ENCODE measurements around the gene C1QL2. TPM values are rescaled to one million over a fixed set of nuclear protein-coding genes. Genes with fewer than 3 reads are reported as not detected.

Gene C1QL2
- total and polyA plus RNA-seq, 2 experiments from 2014 or later = 0.69 to 0.87 TPM

- H3K27ac Mint-ChIP-seq = no peak overlapping the region
- H3K4me1 Mint-ChIP-seq = peaks cover 8% of the 10 kb centered on the region
- H3K9me3 Mint-ChIP-seq = peaks cover 17% of the 10 kb centered on the region
- DNase-seq (ENCODE audit: low spot score) = peak; percentile 83
- TF ChIP-seq REST (IDR thresholded peaks at IDR 0.05; ENCODE audit: unreplicated experiment) = peak; percentile 96
- no peak for TF ChIP-seq EZH2 (IDR thresholded peaks at IDR 0.05; ENCODE audit: low read depth, unreplicated experiment)
- no peak overlapping the region for H3K4me3 ChIP-seq
- H3K9me2 ChIP-seq (ENCODE audit: insufficient read depth) = peaks cover 18% of the 10 kb centered on the region; the same call in 1 of the 2 replicates
- no peak overlapping the region for H3K27ac ChIP-seq (ENCODE audit: low read depth)
- H3K4me3 Mint-ChIP-seq = no peak overlapping the region
- H3K27me3 ChIP-seq (ENCODE audit: insufficient read depth) = no peaks in the 10 kb centered on the region
- H3K4me2 ChIP-seq = no peak overlapping the region
- H2AFZ ChIP-seq = no peak overlapping the region
- peak; percentile 62; the same call in 2 of the 3 replicates for ATAC-seq
- H3K36me3 ChIP-seq (ENCODE audit: insufficient read depth) = peaks cover 6% of the 10 kb centered on the region; the same call in 1 of the 2 replicates
- no peaks in the 10 kb centered on the region for H3F3A ChIP-seq (replicated peaks; ENCODE audit: low read depth)
- no peaks in the 10 kb centered on the region for H3K79me2 ChIP-seq (replicated peaks; ENCODE audit: insufficient read depth)
- no peaks in the 10 kb centered on the region for H4K20me1 ChIP-seq (replicated peaks; ENCODE audit: insufficient read depth)
- peaks cover 13% of the 10 kb centered on the region for H3K36me3 Mint-ChIP-seq (ENCODE audit: low read depth)
- peaks cover 6% of the 10 kb centered on the region; the same call in 1 of the 2 replicates for H3K4me1 ChIP-seq (ENCODE audit: insufficient read depth)
- H3K27me3 Mint-ChIP-seq (ENCODE audit: insufficient read depth, low read depth, poor library complexity) = peaks cover 2% of the 10 kb centered on the region
Observed at GRCh38 chr2:119106301-119106897, 52.2 kb downstream of the C1QL2 start.

Small RNA genes within 50 kb of the gene (small RNA-seq; reads per million reads assigned to genes)
- gene RN7SL468P (ENCODE audit: low replicate concordance) = not detected

Other genes with a start within 250 kb of the C1QL2 start
- not detected in 2 replicates for gene MARCO, start 216.6 kb downstream of the C1QL2 start, total RNA-seq (2014; rRNA removed; shearing (Covaris generic))
- not detected in 2 replicates for gene MARCO, start 216.6 kb downstream of the C1QL2 start, polyA plus RNA-seq (2016; fragmentation: Nextera tagmentation; extraction: Ambion mirVana)
- 18.2 and 27.3 TPM in 2 replicates for gene STEAP3, start 65.1 kb upstream of the C1QL2 start, total RNA-seq (2014; rRNA removed; shearing (Covaris generic))
- 7.5 and 8.6 TPM in 2 replicates for gene STEAP3, start 65.1 kb upstream of the C1QL2 start, polyA plus RNA-seq (2016; fragmentation: Nextera tagmentation; extraction: Ambion mirVana)
- gene C2orf76, start 208.1 kb upstream of the C1QL2 start, total RNA-seq (2014; rRNA removed; shearing (Covaris generic)) = 5.8 and 9.6 TPM in 2 replicates
- gene C2orf76, start 208.1 kb upstream of the C1QL2 start, polyA plus RNA-seq (2016; fragmentation: Nextera tagmentation; extraction: Ambion mirVana) = 21.6 and 25.3 TPM in 2 replicates
- gene DBI, start 208.2 kb upstream of the C1QL2 start, total RNA-seq (2014; rRNA removed; shearing (Covaris generic)) = 171 and 266 TPM in 2 replicates
- 873 and 893 TPM in 2 replicates for gene DBI, start 208.2 kb upstream of the C1QL2 start, polyA plus RNA-seq (2016; fragmentation: Nextera tagmentation; extraction: Ambion mirVana)

Measured in GM23338 (cell line).